HuH-7 (cell line): ENCODE measurements around the gene ZNF597.

Source experiments
- DNase-seq: peaks from one replicate; pipeline ENCODE4 v3.0.0; 2011; ENCODE audit warnings: low spot score

The ZNF597 gene

GRCh38 chr16:3454631-3455147, 11.4 kb upstream of the ZNF597 start:
- no peak for DNase-seq

GRCh38 chr16:3454093-3454492, 10.8 kb upstream of the ZNF597 start:
- no peak for DNase-seq

- no peak for DNase-seq
These were observed 706 bp upstream of the ZNF597 start for GRCh38 chr16:3444032-3444388.

- DNase-seq: no peak
These were observed 3.7 kb downstream of the ZNF597 start for GRCh38 chr16:3439637-3440036.

GRCh38 chr16:3434373-3434772, 8.9 kb downstream of the ZNF597 start:
- no peak for DNase-seq

GRCh38 chr16:3431779-3432219, 11.5 kb downstream of the ZNF597 start:
- DNase-seq: no peak

- DNase-seq: no peak
These were observed 29.4 kb downstream of the ZNF597 start for GRCh38 chr16:3413730-3414379.

GRCh38 chr16:3408561-3409197, 34.6 kb downstream of the ZNF597 start:
- DNase-seq: no peak

GRCh38 chr16:3401719-3402397, 41.4 kb downstream of the ZNF597 start:
- peak; percentile 11 for DNase-seq

- peak; percentile 98 for DNase-seq
These were observed 42.3 kb downstream of the ZNF597 start, which contains the start of the genes ZNF174 and ZSCAN32 for GRCh38 chr16:3400779-3401688. Gene ZNF174 (plus strand): TSS chr16:3401215. CDS start chr16:3402005, 790 bp downstream. Gene ZSCAN32 (minus strand): TSS chr16:3401004. CDS start chr16:3397557, 3,447 bp downstream.

GRCh38 chr16:3400446-3400778, 42.9 kb downstream of the ZNF597 start:
- no peak for DNase-seq

GRCh38 chr16:3389663-3390338, 53.5 kb downstream of the ZNF597 start:
- DNase-seq: no peak

- DNase-seq: no peak
These were observed 55.0 kb downstream of the ZNF597 start for GRCh38 chr16:3388325-3388724.

GRCh38 chr16:3383045-3383448, 60.3 kb downstream of the ZNF597 start:
- DNase-seq: no peak
